Adipose tissue (tissue), 3 donors: ENCODE data around the gene PDCD1LG2. TPM values are rescaled to one million over a fixed set of nuclear protein-coding genes. Genes with fewer than 3 reads are reported as not detected.

ENCODE experiments used
- polyA plus RNA-seq, 3 donors: library from polyadenylated mRNA; stranded (reverse); fragments of 200-250 nt; gene quantifications; one replicate each; pipeline ENCODE4 v1.2.3, GENCODE V29; 2013
- donor health status: healthy with polysubstance abuse.
- donor health status: Bipolar disorder and iron deficiency.
- donor health status: healthy.

PDCD1LG2 gene
- polyA plus RNA-seq, 3 donors: 0.14 to 1.6 (median 1.1) TPM

Other genes with a start within 250 kb of the PDCD1LG2 start
- 1 to 10 TPM in 1 of 3 donors, under 1 TPM in 1, not detected in 1; 0.41 to 1.2 TPM for gene RLN2, start 205.8 kb upstream of the PDCD1LG2 start, polyA plus RNA-seq
- gene RLN1, start 170.7 kb upstream of the PDCD1LG2 start, polyA plus RNA-seq: under 1 TPM in 1 of 3 donors, not detected in 2; 0.18 TPM
- 10 to 100 TPM in 2 of 3 donors, 1 to 10 TPM in 1; 8.4 to 20.2 (median 12.4) TPM for gene PLGRKT, start 72.6 kb upstream of the PDCD1LG2 start, polyA plus RNA-seq
- 1 to 10 TPM in 1 of 3 donors, under 1 TPM in 2; 0.22 to 2.6 (median 0.87) TPM for gene CD274, start 60.0 kb upstream of the PDCD1LG2 start, polyA plus RNA-seq
- 1 to 10 TPM; 5.3 to 7.7 (median 6.3) TPM for gene RIC1, start 118.6 kb downstream of the PDCD1LG2 start, polyA plus RNA-seq